ENCODE results near the gene ATG101.

ATG101 gene

DNA sequence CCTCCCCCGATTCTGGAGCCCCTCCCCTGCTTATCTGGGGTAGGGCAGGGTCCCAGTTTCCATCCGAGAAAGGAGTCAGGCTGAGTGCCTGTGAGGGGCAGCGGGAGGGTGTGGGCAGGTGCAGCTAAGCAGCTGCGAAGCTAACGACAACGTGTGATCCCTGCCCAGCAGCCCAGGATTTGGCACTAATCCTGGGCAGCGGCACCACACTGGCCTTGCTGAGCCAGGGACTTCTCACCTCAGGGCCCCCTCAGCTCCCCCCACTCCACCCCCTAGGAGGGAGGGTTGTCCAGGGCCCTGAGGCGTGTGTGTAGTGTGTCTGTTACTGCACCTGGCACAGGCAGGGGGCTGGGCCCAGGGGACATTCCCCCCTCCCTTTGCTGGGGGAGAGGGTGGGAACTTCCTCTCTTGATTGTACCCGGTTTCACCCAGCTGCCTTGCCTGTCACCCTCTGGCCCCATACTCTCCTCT, 11.5 kb downstream of the ATG101 start:
- Histone ChIP-seq H3K4me1 (ENCODE audit: control insufficient read depth, insufficient read depth, low read length) (no peaks in the 10 kb centered on the region), H3K36me3 (ENCODE audit: control insufficient read depth, insufficient read depth, low read length) (peaks cover 18% of the 10 kb centered on the region), H3K9ac (ENCODE audit: low read length) (no peak overlapping the region), H3K4me3 (ENCODE audit: low read length) (peak overlapping the region; percentile 1), H3K27ac (ENCODE audit: low read depth, low read length) (no peak overlapping the region), H3K27me3 (ENCODE audit: control insufficient read depth, insufficient read depth, low read length) (no peaks in the 10 kb centered on the region)

DNA sequence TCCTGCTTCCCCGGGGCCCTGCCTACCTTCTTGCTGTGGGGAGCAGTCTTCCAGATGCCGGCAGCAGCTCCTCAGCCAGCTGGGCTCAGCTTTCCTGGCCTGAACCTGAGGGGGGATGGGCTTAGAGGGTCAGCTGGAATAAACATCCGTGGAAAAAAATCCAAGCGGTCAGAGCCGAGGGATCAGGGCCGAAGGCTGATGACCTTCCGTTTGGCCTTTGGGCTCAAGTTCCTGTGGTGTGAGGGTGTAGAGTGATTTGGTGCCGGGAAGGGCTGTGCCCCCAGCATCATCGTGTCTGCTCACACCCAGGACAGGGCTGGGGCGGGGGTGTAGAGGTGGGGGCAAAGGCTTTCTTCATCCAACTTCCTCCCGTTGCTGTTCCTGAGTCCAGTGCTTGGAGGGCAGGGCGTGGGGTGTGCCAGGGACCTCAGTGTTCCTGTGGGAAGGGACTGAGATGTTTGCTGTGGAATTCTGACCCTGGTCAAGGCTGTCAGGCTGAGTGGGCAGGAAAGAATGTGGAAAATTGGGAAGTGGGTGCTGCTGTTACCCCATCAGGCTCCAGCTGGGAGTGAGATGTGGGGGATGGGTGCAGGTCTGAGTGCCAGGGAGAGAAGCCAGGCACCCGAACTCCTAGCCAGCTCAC, 12.4 kb downstream of the ATG101 start:
- no peak overlapping the region for H3K9ac ChIP-seq (ENCODE audit: low read length)
- peak overlapping the region; percentile 1 for H3K4me3 ChIP-seq (ENCODE audit: low read length)
- H3K36me3 ChIP-seq (ENCODE audit: control insufficient read depth, insufficient read depth, low read length): peaks cover 10% of the 10 kb centered on the region
- no peaks in the 10 kb centered on the region for H3K27me3 ChIP-seq (ENCODE audit: control insufficient read depth, insufficient read depth, low read length)
- H3K27ac ChIP-seq (ENCODE audit: low read depth, low read length): no peak overlapping the region
- no peaks in the 10 kb centered on the region for H3K4me1 ChIP-seq (ENCODE audit: control insufficient read depth, insufficient read depth, low read length)

GRCh38 chr12:52082669-52082987, 12.8 kb downstream of the ATG101 start:
- Histone ChIP-seq H3K27ac (ENCODE audit: low read depth, low read length) (no peak overlapping the region), H3K36me3 (ENCODE audit: control insufficient read depth, insufficient read depth, low read length) (peaks cover 6% of the 10 kb centered on the region), H3K4me3 (ENCODE audit: low read length) (no peak overlapping the region), H3K9ac (ENCODE audit: low read length) (no peak overlapping the region), H3K4me1 (ENCODE audit: control insufficient read depth, insufficient read depth, low read length) (no peaks in the 10 kb centered on the region), H3K27me3 (ENCODE audit: control insufficient read depth, insufficient read depth, low read length) (no peaks in the 10 kb centered on the region)

- Histone ChIP-seq H3K4me1 (ENCODE audit: control insufficient read depth, insufficient read depth, low read length) (no peaks in the 10 kb centered on the region), H3K9ac (ENCODE audit: low read length) (no peak overlapping the region), H3K4me3 (ENCODE audit: low read length) (no peak overlapping the region), H3K36me3 (ENCODE audit: control insufficient read depth, insufficient read depth, low read length) (peaks cover 3% of the 10 kb centered on the region), H3K27me3 (ENCODE audit: control insufficient read depth, insufficient read depth, low read length) (no peaks in the 10 kb centered on the region), H3K27ac (ENCODE audit: low read depth, low read length) (no peak overlapping the region)
These were observed 13.3 kb downstream of the ATG101 start for GRCh38 chr12:52082988-52083637.

- Histone ChIP-seq H3K27ac (ENCODE audit: low read depth, low read length) (no peak overlapping the region), H3K36me3 (ENCODE audit: control insufficient read depth, insufficient read depth, low read length) (no peaks in the 10 kb centered on the region), H3K9ac (ENCODE audit: low read length) (no peak overlapping the region), H3K4me1 (ENCODE audit: control insufficient read depth, insufficient read depth, low read length) (no peaks in the 10 kb centered on the region), H3K4me3 (ENCODE audit: low read length) (no peak overlapping the region), H3K27me3 (ENCODE audit: control insufficient read depth, insufficient read depth, low read length) (no peaks in the 10 kb centered on the region)
These were observed 13.8 kb downstream of the ATG101 start for GRCh38 chr12:52083638-52083996.

- H3K27ac ChIP-seq (ENCODE audit: low read depth, low read length): no peak overlapping the region
- H3K9ac ChIP-seq (ENCODE audit: low read length): no peak overlapping the region
- no peak overlapping the region for H3K4me3 ChIP-seq (ENCODE audit: low read length)
- no peaks in the 10 kb centered on the region for H3K36me3 ChIP-seq (ENCODE audit: control insufficient read depth, insufficient read depth, low read length)
- no peaks in the 10 kb centered on the region for H3K4me1 ChIP-seq (ENCODE audit: control insufficient read depth, insufficient read depth, low read length)
- no peaks in the 10 kb centered on the region for H3K27me3 ChIP-seq (ENCODE audit: control insufficient read depth, insufficient read depth, low read length)
These were observed 14.9 kb downstream of the ATG101 start for GRCh38 chr12:52084491-52085231.

DNA sequence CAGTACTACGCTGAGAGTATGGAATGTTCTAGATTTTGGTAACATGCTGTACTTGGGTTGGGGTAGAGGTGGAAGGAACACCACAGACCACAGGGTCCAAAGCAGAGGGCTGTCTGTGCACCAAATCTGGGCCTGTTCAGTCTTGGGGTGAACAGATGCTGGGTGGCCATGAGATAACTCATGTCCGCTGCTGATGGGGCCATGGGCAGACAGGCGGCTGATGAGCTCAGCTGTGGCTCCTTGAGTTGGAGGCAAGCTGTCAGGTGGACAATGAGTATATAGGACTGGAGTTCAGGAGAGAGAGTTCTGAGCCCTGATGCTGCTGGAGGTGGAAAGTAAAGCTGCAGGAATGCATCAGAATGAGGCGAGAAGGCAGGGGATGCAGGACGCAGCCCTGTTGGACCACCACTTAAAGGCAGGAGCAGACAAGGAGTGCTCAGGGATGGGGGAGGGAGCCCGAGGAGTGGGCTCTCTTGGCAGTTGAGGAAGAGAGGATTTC, 16.0 kb downstream of the ATG101 start:
- H3K27ac ChIP-seq (ENCODE audit: low read depth, low read length): no peak overlapping the region
- H3K36me3 ChIP-seq (ENCODE audit: control insufficient read depth, insufficient read depth, low read length): no peaks in the 10 kb centered on the region

GRCh38 chr12:52086366-52086765, 16.6 kb downstream of the ATG101 start:
- Histone ChIP-seq H3K4me3 (ENCODE audit: low read length) (no peak overlapping the region), H3K27me3 (ENCODE audit: control insufficient read depth, insufficient read depth, low read length) (no peaks in the 10 kb centered on the region), H3K9ac (ENCODE audit: low read length) (no peak overlapping the region), H3K27ac (ENCODE audit: low read depth, low read length) (no peak overlapping the region), H3K36me3 (ENCODE audit: control insufficient read depth, insufficient read depth, low read length) (no peaks in the 10 kb centered on the region), H3K4me1 (ENCODE audit: control insufficient read depth, insufficient read depth, low read length) (no peaks in the 10 kb centered on the region)

More for the DNA sequence above, 16.0 kb downstream of the ATG101 start:
- Histone ChIP-seq H3K9ac (ENCODE audit: low read length) (no peak overlapping the region), H3K4me3 (ENCODE audit: low read length) (no peak overlapping the region), H3K27me3 (ENCODE audit: control insufficient read depth, insufficient read depth, low read length) (no peaks in the 10 kb centered on the region), H3K4me1 (ENCODE audit: control insufficient read depth, insufficient read depth, low read length) (no peaks in the 10 kb centered on the region)

- Histone ChIP-seq H3K36me3 (ENCODE audit: control insufficient read depth, insufficient read depth, low read length) (no peaks in the 10 kb centered on the region), H3K27me3 (ENCODE audit: control insufficient read depth, insufficient read depth, low read length) (no peaks in the 10 kb centered on the region), H3K27ac (ENCODE audit: low read depth, low read length) (no peak overlapping the region), H3K4me3 (ENCODE audit: low read length) (no peak overlapping the region), H3K9ac (ENCODE audit: low read length) (no peak overlapping the region), H3K4me1 (ENCODE audit: control insufficient read depth, insufficient read depth, low read length) (no peaks in the 10 kb centered on the region)
These were observed 17.4 kb downstream of the ATG101 start for GRCh38 chr12:52086944-52087835.

DNA sequence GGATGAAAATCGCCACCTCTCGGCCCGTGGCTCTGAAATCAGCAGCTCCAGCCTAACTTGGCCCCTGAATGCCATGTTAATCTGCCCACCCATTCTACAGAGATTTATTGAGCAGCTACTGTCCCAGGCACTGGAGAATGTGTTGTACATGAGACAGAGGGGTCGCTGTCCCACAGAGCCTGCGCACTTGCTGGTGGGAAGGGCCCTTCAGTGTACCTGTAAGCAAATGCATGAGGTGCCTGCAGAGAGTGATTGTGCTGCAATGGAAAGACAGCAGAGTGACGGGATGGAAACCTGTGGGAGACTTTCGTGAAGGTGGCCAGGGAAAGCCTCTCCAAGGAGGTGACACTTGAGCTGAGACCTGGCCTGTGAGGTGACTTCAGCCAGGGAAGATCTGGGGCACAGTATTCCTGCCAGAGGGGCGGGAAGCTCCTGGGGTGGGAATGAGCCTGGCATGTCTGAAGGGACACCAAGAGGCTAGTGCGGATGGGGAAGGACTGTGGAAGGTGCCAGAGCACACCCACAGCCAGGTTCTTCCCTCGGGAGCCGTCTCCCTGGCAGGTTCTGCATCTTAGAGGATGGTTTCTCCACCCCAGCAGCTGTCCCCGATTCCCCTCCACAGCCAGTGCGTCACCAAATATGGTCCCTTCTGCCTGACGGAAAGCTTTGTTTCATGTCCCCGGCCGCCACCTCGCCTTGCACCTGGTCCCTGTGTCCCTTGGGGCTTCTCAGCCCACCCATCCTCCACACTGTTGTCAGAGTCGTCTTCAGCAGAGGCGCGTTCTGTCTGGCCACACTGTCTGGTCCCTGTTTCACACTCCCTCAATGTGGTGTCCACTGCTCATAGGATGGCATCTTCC, 18.4 kb downstream of the ATG101 start:
- Histone ChIP-seq H3K27me3 (ENCODE audit: control insufficient read depth, insufficient read depth, low read length) (no peaks in the 10 kb centered on the region), H3K36me3 (ENCODE audit: control insufficient read depth, insufficient read depth, low read length) (no peaks in the 10 kb centered on the region), H3K4me1 (ENCODE audit: control insufficient read depth, insufficient read depth, low read length) (no peaks in the 10 kb centered on the region), H3K27ac (ENCODE audit: low read depth, low read length) (no peak overlapping the region), H3K4me3 (ENCODE audit: low read length) (no peak overlapping the region), H3K9ac (ENCODE audit: low read length) (no peak overlapping the region)

DNA sequence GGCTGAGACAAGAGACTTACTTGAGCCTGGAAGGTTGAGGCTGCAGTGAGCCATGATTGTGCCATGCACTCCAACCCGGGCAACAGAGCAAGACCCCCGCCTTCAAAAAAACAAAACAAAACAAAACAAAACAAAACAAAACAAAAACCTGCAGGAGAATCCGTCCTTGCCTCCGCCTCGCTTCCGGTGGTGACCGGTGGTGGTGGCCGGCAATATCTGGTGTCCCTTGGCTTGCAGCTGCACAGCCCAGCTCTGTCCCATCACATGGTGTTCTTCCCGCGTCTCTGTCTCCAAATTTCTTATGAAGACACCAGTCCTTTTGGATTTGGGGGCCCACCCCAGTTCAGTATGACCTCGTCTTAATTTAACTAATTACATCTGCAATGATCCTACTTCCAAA, 19.7 kb downstream of the ATG101 start:
- Histone ChIP-seq H3K4me3 (ENCODE audit: low read length) (no peak overlapping the region), H3K27ac (ENCODE audit: low read depth, low read length) (no peak overlapping the region), H3K27me3 (ENCODE audit: control insufficient read depth, insufficient read depth, low read length) (no peaks in the 10 kb centered on the region), H3K9ac (ENCODE audit: low read length) (no peak overlapping the region), H3K36me3 (ENCODE audit: control insufficient read depth, insufficient read depth, low read length) (no peaks in the 10 kb centered on the region), H3K4me1 (ENCODE audit: control insufficient read depth, insufficient read depth, low read length) (no peaks in the 10 kb centered on the region)
